ENCODE results near the gene ACTN1.

Gene ACTN1

GRCh38 chr14:68884031-68885030, 94.8 kb downstream of the ACTN1 start:
- DNase-seq, result no peak

DNA sequence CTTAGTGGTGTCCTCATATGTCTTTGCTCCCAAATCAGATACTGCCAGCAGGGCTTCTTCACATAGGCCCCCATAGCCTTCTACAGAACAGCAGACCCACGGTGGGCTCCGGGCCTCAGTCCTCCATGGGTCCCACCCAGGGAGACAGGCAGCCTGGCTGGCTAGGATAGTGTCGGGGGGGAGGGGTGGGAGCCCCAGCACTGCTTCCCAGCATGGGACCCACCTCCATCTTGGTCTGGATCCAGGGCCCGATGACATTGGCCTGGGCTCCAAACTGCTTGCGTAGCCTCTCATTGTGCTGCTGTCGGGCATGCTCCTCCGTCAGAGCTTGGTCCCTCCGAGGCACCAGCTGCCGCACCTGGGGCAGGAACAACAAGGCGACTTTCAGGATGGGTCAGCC, 96.9 kb downstream of the ACTN1 start:
- no peak for DNase-seq

GRCh38 chr14:68881396-68881795, 97.7 kb downstream of the ACTN1 start:
- no peak for DNase-seq

DNA sequence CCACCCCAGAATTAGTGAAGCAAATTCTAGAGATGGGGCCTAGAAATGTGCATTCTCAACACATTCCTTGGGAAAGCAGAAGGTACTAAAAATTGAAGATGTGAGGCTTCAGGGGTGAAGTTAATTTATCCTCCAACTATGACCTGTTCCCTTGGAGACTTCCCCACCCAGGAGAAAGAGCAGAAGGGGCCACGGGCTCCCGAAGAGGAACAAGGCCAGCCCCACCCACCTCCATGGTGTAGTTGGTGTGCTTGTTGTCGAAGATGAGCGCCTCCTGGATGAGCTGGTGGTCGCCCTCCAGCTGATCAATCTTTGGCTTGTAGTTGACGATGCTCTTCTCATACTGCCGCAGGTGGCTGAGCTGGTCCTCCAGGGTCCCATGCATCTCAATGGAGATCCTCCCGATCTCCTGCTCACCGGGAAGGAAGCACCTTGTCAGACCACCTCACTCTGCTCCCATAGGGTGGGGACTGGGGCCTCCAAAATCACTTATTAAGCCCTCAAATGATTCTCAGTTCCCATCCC, 98.5 kb downstream of the ACTN1 start:
- DNase-seq, result no peak

GRCh38 chr14:68879841-68880575, 99.1 kb downstream of the ACTN1 start:
- DNase-seq, result no peak

- no peak for DNase-seq
Observed at GRCh38 chr14:68879321-68879781, 99.8 kb downstream of the ACTN1 start.

DNA sequence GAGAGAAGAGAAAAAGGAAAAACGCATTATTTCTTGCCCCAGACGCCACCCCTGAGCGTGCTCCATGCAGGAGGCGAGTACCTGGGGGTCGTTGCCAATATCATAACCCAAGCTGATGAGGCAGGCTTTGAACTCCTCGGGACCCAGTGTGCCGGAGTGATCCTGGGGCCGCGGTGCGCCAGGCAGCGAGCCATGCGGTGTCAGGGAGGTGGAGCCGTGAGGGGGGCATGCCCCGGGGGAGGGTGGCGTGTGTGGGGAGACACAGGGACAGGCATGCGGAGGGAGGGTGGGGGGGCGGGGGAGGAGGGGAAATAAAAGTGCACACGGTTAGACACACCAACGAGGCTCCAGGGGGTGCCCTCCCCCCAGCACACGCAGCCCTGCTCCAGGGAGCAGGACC, 100.2 kb downstream of the ACTN1 start:
- no peak for DNase-seq

DNA sequence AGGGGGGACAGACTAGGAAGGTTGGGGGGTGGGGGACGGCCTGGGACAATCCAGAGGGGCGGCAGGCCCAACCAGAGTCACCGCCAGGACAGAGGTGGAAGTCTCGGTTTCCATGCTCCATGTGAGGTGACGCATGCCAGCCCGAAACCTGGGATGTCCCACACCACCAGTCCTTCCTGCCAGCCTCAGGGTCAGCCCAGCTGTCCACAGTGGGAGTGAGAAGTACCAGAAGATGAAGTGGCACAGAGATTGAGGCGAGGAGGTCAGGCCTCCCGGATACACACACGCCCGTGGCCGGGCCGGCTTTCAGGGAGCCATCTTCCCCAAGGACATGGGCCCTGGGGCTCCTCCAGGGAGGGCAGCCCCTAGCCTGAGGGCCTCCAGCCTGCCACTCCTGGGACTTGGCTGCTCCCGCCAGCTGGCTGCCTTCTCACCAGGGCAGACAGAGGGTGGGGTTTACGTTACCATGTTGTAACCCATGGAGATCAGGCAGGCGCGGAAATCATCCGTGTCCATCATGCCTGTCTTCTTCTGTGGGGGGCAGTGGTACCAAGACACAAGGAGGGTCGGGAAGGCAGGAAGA, 101.0 kb downstream of the ACTN1 start:
- no peak for DNase-seq

- no peak for DNase-seq
Observed at GRCh38 chr14:68876976-68877375, 102.1 kb downstream of the ACTN1 start.

GRCh38 chr14:68874746-68875155, 104.4 kb downstream of the ACTN1 start:
- no peak for DNase-seq

- no peak for DNase-seq
Observed at GRCh38 chr14:68873376-68873775, 105.7 kb downstream of the ACTN1 start.

- no peak for DNase-seq
Observed at GRCh38 chr14:68871392-68871791, 107.7 kb downstream of the ACTN1 start.

GRCh38 chr14:68866991-68867533, 112.0 kb downstream of the ACTN1 start:
- no peak for DNase-seq

GRCh38 chr14:68865542-68865941, 113.6 kb downstream of the ACTN1 start:
- no peak for DNase-seq

DNA sequence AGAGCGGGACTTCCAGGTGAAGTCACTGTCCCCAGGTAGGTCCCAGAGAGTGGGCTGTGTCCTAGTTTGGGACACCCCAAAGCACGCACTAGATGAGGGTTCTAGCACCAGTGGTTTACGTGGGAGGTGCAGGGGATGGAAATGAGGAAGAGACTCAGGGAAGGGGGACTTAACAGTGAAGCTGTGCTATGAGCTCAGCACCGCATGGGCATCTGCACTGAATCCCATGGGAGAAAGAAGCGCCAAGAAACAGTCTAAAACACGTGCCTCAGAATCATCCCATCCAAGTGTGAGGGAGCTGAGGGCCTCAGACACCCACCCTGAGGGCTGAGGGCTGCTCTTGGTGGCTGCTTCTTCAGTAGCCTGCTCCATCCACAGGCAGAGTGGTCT, 114.7 kb downstream of the ACTN1 start:
- no peak for DNase-seq

DNA sequence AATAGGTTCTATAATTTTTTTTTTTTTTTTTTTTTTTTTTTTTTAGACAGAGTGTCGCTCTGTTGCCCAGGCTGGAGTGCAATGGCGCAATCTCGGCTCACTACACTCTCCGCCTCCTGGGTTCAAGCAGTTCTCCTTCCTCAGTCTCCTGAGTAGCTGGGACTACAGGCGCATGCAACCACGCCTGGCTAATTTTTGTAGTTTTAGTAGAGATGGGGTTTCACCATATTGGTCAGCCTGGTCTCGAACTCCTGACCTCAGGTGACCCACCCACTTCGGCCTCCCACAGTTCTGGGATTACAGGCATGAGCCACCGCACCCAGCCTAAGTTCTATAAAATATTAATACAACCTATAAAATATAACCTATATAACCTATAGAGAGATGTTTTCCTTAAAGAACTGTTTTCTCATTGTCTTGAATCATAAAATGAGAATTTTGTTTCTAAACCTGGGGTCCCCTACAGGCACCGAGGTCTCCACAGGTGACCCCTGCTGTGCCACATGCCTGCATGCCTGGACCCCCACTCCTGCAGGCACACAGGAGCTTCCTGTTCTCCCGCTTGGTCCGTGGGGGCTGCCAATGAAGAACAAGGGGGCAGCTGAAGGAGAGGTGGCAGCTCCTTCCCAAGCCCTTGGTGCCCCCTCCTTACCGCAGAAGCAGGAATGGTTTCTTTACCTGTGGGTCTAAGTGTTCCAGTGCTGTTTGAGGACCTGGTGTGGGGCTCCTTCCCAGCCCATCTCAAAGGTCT, 115.3 kb downstream of the ACTN1 start:
- DNase-seq, result no peak

DNA sequence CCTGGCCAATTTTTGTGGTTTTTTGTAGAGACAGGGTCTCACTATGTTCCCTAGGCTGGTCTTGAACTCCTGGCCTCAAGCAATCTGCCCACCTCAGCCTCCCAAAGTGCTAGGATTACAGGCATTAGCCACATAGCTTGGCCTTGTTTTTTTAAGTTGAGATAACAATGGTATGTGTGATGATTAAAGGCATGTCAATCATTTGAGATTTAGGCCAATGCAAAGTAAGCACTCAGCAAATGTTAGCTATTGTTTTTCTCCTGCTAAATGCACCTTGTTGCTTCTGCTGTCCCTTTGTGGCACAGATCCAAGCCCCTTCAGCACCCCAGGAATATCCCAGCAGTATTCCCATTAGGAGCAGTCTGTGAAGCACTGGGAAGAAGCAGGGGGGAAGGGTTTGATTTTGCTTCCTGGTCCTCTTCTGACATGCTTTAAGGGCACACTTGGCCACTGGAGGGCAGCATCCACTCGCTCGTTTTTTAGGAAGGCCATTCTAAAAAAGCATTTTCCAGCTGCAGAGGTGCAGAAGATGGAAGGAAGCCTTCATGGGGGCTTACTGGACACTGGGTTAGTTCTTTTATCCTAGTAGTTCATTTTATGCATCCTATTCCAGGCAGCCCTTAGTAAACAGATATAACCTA, 116.0 kb downstream of the ACTN1 start:
- DNase-seq, result no peak

- DNase-seq, result no peak
Observed at GRCh38 chr14:68860771-68861170, 118.3 kb downstream of the ACTN1 start.

- DNase-seq, result no peak
Observed at GRCh38 chr14:68857516-68858070, 121.5 kb downstream of the ACTN1 start.

- DNase-seq, result no peak
Observed at GRCh38 chr14:68856572-68856971, 122.5 kb downstream of the ACTN1 start.

- DNase-seq, result no peak
Observed at GRCh38 chr14:68854421-68854820, 124.7 kb downstream of the ACTN1 start.
